Occipital lobe (tissue), 2 donors: ENCODE results near the gene COA1. TPM values are rescaled to one million over a fixed set of nuclear protein-coding genes. Genes with fewer than 3 reads are reported as not detected.
"Not testable (repeated sequence)": the region's sequence is repeated elsewhere in the genome, so short reads cannot be mapped to it uniquely, and the experiment has no call there.

ENCODE experiments used
- DNase-seq: peaks from one replicate; lab custom pipeline; 2025; lab: John Stamatoyannopoulos, UW
- total RNA-seq: library from RNA; depleted of rRNA; stranded (reverse); fragments of >200 nt; gene quantifications from one replicate; pipeline ENCODE4 v1.2.3, GENCODE V29; 2014

Gene COA1
- total RNA-seq, 1 donor from 2014 or later: 40.4 TPM

- no peak for DNase-seq
These were observed 37.7 kb downstream of the COA1 start for GRCh38 chr7:43691611-43692010.

GRCh38 chr7:43689115-43689514, 40.2 kb downstream of the COA1 start:
- no peak for DNase-seq

GRCh38 chr7:43687866-43688265, 41.5 kb downstream of the COA1 start:
- not testable (repeated sequence) for DNase-seq

- DNase-seq: no peak
These were observed 42.3 kb downstream of the COA1 start for GRCh38 chr7:43686991-43687390.

- no peak for DNase-seq
These were observed 48.6 kb downstream of the COA1 start for GRCh38 chr7:43680736-43681135.

GRCh38 chr7:43679210-43680068, 49.9 kb downstream of the COA1 start:
- no peak for DNase-seq

GRCh38 chr7:43678315-43678714, 51.0 kb downstream of the COA1 start:
- DNase-seq: no peak

GRCh38 chr7:43677864-43678263, 51.5 kb downstream of the COA1 start:
- DNase-seq: no peak

- DNase-seq: no peak
These were observed 54.5 kb downstream of the COA1 start for GRCh38 chr7:43674559-43675436.

GRCh38 chr7:43673243-43673976, 55.9 kb downstream of the COA1 start:
- not testable (repeated sequence) for DNase-seq

GRCh38 chr7:43671521-43671920, 57.8 kb downstream of the COA1 start:
- DNase-seq: no peak

- DNase-seq: no peak
These were observed 59.8 kb downstream of the COA1 start for GRCh38 chr7:43669286-43670081.

GRCh38 chr7:43668035-43668434, 61.3 kb downstream of the COA1 start:
- DNase-seq: no peak

- no peak for DNase-seq
These were observed 62.4 kb downstream of the COA1 start for GRCh38 chr7:43666938-43667337.

GRCh38 chr7:43664681-43665080, 64.6 kb downstream of the COA1 start:
- DNase-seq: no peak

- DNase-seq: no peak
These were observed 69.2 kb downstream of the COA1 start for GRCh38 chr7:43660141-43660540.

- DNase-seq: no peak
These were observed 69.8 kb downstream of the COA1 start for GRCh38 chr7:43659549-43659896.

GRCh38 chr7:43658718-43659548, 70.4 kb downstream of the COA1 start:
- no peak for DNase-seq

- DNase-seq: no peak
These were observed 72.3 kb downstream of the COA1 start for GRCh38 chr7:43656997-43657396.

GRCh38 chr7:43655584-43655983, 73.7 kb downstream of the COA1 start:
- no peak for DNase-seq
